GM19043 (cell line): ENCODE measurements around the gene ABLIM3.
"Not testable (repeated sequence)": the region's sequence is repeated elsewhere in the genome, so short reads cannot be mapped to it uniquely, and the experiment has no call there.

ENCODE experiments used
- ATAC-seq: cut with Tn5 transposase; IDR thresholded peaks from one replicate; pipeline ENCODE4 v1.9.1; 2021; ENCODE audit warnings: low read depth; ENCODE audit not compliant: unreplicated experiment

The ABLIM3 gene

DNA sequence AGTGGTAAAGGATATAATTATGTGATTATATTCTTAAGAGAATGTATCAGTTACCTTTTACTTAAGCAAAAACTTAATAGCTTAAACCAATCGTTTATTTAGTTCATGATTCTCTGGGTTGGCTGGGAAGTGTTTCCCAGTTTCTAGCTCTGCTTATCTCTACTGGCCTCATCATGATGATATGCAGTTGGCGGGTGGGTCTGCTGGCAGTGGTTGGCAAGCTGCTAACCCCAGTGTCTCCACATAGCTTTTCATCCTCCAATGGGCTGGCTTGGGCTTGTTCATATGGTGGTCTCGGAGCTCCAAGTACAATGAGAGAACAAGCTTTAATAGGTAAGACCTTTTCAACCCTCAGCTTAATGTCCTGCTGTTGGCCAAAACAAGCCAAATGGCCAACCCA is 43.8 kb downstream of the ABLIM3 start:
- no peak for ATAC-seq

DNA sequence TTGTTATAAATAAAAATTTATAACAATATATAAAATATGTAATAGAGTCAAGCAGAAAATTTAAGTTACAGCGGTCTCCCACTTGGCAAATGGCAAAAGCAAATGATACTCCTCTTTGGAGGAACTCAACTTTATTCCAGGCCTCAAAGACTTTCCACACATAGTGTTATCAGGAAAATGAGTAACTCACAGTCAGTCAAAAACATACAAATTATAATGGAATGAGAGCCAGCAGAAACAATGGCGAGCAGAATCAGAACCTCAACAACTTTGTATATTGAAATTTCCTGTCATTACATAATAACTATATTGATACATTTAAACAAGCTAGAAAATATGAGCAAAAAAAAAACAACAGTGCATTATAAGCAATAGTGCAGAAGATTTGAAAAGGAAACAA is 45.2 kb downstream of the ABLIM3 start:
- ATAC-seq, result no peak

DNA sequence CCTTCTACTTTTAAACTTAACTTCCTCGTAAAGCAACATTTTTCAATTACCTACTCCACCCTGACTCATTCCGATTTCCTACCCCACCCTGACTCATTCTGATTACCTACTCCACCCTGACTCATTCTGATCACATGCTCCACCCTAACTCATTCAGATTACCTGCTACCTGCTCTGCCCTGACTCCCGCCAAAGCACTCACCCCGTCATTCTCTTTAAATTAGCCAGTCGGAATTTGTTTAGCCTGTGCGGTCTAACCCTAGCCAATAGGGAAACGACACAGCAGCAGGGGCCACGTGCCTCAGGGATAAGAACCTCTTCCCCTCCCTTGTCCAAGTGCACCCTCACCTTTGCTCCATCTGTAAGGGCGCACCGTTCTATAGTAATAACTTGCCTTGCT is 46.3 kb downstream of the ABLIM3 start:
- ATAC-seq, result not testable (repeated sequence)

DNA sequence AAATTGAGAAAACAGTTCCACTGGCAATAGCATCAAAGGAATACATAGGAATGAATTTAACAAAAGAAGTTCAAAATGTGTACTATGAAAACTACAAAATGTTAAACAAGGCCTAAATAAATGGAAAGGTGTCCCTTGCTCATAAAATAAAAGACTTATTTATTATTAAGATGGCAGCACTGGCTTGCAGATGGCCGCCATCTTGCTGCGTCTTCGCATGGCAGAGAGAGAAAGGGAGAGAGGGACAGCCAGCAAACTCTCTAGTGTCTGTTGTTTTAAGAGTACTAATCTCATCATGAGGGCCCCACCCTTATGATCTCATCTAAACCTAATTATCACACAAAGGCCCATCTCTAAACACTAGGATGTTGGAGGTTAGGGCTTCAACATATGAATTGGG is 47.1 kb downstream of the ABLIM3 start:
- ATAC-seq, result no peak

DNA sequence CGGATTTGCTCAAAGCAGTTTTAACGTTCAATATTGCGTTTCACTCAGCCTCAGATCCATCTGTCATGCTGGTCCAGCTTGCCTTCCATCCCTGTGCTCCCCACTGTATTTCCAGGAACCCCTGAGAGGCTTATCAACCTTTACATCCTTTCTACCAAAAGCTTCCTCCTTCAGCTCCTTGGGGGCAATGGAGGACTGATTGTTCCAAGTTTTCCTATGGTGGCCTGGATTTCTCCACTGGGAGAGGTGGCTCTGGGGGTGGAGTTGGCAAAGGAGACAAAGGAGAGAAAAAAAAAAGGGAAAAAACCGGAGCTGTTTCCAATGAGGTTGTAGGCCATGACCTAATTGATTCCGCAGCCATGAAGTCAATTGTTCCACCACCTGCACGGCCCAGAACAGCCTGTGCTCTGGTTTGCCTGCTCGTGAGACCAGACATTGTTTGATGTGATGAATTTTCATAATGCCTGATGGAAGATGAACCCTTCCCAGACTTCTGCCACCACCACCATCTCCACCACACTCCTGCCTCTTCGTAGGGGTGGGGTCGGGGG is 54.1 kb downstream of the ABLIM3 start:
- ATAC-seq, result no peak

- ATAC-seq, result no peak
Observed at GRCh38 chr5:149195962-149196361, 54.7 kb downstream of the ABLIM3 start.

DNA sequence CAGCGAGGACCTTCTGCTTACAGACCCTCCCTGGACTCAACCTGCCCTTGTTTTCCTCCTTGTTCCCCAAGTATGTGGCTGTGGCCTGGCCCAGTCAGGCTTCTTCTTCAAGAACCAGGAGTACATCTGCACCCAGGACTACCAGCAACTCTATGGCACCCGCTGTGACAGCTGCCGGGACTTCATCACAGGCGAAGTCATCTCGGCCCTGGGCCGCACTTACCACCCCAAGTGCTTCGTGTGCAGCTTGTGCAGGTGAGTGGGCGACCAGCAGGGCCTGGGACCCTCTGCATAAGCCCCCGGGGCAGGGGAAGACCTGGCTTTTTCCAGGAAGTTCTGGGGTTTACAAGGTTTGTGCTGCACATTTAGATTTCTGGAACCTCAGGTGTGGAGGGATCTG is 56.9 kb downstream of the ABLIM3 start:
- ATAC-seq, result no peak

- ATAC-seq, result no peak
Observed at GRCh38 chr5:149200355-149200754, 59.1 kb downstream of the ABLIM3 start.

DNA sequence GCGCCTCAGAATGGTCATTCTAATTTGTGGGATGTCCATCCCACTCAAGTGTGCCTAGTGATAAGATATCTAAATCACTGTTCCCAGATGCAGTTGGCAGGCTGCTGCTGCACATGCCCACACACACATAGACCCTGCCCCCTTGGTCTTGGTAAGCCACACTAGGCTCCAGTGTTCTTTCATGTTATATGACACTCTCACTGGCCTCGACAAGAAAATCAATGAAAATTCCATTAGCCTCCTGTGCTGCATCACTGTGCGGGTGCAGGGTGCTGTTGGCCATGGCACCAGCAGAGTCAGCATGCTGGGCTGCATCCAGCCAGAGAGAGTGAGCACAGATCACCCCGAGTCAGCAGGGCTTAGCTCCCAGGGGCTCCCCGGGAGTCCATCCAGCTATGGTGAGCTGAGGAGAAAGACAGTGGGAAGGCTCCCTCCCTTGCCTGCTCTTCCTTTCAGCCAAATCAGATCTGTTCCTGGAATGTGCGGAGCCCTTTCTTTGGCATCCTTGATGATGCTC is 59.9 kb downstream of the ABLIM3 start:
- no peak for ATAC-seq

DNA sequence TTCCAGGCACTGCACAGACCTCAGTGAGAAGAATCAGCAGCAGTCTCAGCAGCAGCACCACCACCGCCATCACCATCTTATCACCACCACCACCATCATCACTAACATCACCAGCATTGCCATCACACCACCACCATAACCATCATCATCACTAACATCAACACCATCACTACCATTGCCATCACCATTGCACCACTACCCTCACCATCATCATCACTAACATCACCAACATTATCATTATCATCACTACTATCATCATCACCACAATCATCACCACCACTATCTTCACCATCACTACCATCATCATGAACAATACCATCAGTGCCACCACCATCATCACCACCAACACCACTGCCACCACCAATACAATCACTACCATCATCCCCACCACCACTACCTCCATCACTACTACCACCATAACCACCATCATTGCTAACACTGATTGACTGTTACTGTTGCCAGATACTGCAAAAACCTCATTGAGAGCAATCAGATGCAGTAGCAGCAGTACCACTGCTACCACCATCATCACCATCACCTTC is 61.7 kb downstream of the ABLIM3 start:
- no peak for ATAC-seq

- ATAC-seq, result no peak
Observed at GRCh38 chr5:149203921-149204441, 62.7 kb downstream of the ABLIM3 start.

DNA sequence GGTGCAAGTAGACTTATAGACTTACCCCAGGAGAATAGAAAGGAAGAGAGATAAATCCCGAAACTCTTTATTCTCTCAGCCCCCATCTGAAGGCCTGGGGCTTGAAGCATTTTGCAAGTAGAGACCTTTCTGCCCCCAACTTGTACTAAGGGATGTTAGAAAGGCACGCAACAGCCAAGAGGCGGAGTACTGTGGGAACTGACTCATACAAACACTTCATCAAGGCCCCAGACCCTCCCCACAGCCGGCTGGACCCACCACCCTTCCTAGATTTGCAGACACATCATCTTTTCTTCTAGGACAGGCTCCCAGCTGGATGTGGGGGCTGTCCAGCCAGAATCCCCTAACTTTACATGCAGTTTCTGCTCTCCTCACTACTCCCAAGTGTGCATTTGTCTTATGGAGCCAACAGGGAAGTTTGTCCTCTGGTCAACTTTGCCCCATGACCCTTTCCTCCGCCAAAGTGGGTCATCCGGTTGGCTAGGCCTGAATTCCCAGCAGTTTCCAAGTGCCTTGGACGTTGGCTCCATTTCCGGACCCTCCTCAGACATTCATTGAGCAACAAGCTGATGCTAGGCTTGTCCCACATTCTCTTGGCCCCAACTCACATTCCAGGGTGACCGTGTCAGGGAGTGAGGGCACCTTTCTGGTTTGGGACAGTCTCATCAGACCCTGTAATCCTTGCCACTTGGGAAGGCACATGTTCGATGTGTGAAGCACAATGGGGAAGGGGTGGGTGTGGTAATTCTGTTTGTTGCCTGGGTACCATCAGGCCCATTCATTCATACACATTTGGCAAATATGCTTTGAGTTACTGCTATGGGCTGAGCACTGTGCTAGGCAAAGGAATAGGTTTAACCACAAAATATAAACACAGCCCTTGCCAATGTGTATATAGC is 64.6 kb downstream of the ABLIM3 start:
- ATAC-seq, result no peak

GRCh38 chr5:149206524-149207141 is 65.3 kb downstream of the ABLIM3 start:
- ATAC-seq, result no peak

DNA sequence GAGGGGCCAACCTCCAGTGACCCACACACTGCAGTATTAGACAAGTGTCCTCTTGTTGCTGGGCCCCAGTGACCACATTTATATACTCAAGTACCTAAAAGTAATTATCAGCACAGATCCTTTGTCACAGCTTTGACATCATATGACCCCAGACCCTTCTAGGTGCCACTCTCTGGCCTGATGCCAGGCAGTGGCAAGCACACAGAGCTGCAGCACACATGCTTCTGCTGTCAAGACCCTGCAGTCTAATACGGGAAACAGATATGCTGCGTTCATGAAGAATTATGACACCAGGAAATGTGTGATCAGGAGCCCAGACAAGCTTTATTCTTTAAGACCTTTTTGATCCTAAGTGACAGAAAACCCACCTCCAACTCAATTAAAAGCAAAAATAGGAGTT is 66.5 kb downstream of the ABLIM3 start:
- ATAC-seq, result no peak

DNA sequence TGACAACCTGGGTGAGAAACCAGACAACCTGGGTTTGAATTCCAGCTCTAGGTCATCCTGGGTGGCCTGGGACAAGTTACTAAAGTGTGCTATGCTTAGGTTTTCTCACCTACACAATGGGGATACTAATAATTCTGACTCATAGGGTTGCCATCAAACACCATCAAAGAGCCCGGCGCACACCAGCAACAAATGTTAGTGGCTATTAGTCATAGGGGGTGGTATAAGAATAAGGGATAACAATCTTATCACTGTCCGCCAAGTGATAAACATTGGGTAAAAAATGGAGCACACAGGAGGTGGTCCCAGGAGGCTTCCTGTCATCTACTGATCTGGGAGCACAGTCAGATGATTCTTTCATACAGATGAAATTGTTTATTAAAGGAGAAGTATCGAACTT is 68.9 kb downstream of the ABLIM3 start:
- ATAC-seq, result no peak

GRCh38 chr5:149210968-149211490 is 69.7 kb downstream of the ABLIM3 start:
- ATAC-seq, result no peak

DNA sequence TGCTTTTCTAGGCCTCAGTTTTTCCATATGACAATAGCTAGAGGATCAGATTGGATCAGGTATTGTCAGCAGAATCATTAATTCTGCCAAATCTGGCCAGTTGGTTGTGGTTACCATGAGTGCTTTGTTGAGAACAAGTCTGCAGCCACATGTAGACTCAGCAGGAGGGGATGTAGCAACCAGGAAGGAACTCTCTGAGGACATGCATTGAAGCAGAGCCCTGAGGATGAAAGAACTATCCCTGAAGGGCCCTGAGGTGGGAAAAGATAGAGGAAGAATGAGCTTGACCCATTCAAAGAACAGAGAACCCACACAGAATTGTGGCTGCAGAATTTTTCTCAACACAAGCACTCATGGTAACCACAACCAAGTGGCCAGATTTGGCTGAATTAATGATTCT is 70.3 kb downstream of the ABLIM3 start:
- ATAC-seq, result no peak

DNA sequence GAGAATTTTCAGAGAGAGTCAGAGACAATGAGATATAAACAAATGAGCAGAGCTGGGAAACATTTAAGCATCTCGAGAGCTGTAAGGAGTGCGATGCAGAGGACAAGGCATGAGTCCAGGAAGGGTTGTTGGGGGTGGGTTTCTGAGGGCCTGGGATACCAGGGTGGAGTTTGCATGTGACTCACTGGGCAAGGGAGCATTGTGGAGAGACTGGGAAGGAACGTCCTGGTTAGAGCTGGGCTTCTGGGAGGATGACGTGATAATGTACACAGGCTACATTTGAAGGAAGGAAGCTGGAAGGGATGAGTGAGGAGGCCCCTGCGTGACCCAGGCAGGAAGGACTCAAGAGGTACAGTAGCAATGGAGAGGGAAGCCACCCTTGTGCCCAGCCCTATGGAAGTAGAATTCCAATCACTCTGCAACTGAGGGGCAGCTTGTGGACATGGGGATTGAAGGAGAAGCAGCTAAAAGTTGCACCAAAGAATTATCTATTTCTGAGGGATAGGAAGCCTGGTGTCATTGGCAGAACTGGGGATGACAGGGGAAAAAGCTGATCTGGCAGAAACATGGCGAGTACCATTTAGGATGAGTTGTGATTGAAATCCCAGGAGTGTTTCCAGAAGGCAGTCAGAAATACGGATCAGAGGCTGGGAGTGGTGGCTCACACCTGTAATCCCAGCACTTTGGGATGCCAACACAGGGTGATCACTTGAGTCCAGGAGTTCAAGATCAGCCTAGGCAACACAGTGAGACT is 71.1 kb downstream of the ABLIM3 start:
- ATAC-seq, result no peak

GRCh38 chr5:149213264-149213880 is 72.1 kb downstream of the ABLIM3 start:
- ATAC-seq, result no peak
